GM19455 (cell line): ENCODE data around the gene PXMP4.
A peak's percentile ranks its signal among the peaks of the same experiment; 100 is the strongest.

Experiments used
- ATAC-seq: cut with Tn5 transposase; IDR thresholded peaks from one replicate; pipeline ENCODE4 v1.9.1; 2021; ENCODE audit not compliant: unreplicated experiment

Gene PXMP4

GRCh38 chr20:33732166-33732970 lies 12.3 kb upstream of the PXMP4 start:
- ATAC-seq: peak; percentile 69

GRCh38 chr20:33731693-33732165 lies 11.6 kb upstream of the PXMP4 start, which contains the start of gene ZNF341:
ZNF341 (plus strand) TSS chr20:33731996; CDS start chr20:33732022, 26 bp downstream.
- peak; percentile 72 for ATAC-seq

- no peak for ATAC-seq
Observed at GRCh38 chr20:33730946-33731692, 11.0 kb upstream of the PXMP4 start.

DNA sequence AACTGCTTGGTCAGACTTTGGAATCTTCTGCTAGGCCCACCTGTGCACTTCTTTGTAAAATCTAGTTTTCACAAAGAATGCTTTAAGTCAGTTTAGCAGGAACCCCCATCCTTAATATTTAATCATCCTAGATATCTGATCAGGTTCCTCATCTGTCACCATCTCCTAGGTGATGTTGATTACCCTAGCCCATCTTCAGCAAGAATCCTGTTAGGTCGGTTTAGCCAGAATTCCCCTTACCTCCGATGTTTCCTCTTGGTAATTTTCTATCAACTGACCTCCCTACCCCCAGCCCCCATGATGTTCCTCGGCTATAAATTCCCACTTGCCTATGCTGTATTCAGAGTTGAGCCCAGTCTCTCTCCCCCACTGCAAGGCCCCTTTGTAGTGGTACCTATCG lies 9.0 kb upstream of the PXMP4 start:
- ATAC-seq: no peak

DNA sequence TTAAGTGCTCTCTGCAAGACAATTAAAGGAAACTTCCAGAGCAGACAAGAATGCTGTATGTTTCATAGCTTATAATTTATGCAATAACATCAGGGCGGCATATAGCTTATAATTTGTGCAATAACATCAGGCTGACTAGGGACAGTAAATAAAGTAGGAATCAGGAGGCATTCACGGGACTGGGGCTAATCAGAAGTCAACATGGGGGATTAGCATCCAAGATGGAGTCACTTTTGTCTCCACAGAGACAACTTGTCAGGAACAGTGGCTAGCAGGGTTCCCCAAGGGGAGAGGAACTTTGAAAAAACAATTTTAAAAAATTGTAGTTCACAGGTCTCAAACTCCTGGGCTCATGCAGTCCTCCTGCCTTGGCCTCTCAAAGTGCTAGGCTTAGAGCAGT lies 8.4 kb upstream of the PXMP4 start:
- ATAC-seq: no peak

DNA sequence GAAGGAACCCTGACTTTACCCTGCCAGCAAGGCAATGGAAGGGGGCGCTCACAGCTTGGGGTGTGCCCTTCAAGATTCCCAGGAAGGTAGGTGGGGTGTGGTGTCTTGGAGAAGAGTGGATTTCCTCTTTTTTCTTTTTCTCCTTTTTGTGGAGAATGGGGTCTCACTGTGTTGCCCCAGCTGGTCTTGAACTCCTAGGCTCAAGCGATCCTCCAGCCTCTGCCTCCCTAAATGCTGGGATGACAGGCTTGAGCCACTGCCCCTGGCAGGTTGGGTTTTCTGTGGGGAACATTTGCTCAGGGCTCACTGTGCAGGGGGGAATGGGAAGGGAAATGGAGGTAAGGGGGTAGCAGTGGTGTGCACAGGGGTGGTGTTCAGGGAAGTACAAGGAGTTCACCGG lies 7.7 kb upstream of the PXMP4 start:
- ATAC-seq: no peak

GRCh38 chr20:33727115-33727479 lies 7.0 kb upstream of the PXMP4 start:
- no peak for ATAC-seq

- no peak for ATAC-seq
Observed at GRCh38 chr20:33725607-33726264, 5.6 kb upstream of the PXMP4 start.

DNA sequence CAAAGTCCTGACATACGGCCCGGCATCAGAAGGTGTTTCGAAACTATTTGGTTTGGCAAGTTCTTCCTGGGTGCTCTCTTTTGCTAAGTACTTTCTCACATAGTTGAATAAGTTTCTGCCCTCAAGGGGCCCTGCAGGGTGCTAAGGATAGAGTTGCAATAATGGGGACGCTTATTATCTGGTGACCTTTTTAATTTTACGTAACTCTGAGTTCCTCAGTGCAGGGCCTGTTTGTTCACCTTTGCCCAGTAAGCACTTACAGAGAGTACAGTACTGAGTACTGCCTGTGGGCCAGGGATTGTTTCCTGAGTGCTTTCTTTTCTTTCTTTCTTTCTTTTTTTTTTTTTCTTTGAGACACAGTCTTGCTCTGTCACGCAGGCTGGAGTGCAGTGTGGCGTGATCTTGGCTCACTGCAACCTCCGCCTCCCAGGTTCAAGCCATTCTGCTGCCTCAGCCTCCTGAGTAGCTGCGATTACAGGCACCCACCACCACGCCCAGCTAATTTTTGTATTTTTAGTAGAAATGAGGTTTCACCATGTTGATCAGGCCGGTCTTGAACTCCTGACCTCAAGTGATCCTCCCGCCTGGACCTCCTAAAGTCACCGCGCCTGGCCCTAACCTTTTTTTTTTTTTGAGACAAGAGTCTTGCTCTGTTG lies 4.5 kb upstream of the PXMP4 start:
- ATAC-seq: no peak

GRCh38 chr20:33721391-33722140 lies 1.5 kb upstream of the PXMP4 start:
- ATAC-seq: no peak

GRCh38 chr20:33719277-33719988 lies 677 bp downstream of the PXMP4 start:
- ATAC-seq: peak; percentile 3

DNA sequence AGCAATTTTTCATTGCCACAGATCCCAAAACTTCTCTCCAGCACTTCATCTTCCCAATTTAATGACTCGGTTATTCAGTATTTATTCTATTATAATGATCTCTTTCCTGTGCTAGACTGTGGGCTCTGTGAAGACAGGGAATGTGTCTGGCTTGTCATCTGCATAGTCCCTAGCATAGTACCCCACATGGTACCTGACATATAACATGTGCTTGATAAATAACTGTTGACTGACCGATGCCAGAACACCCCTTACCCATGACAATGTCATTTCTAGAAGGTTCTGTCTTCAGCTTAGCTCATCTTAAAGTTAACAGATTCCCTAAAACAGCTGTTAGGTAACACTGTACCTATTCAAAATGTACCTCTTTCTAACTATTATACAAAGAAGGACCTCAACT lies 3.6 kb downstream of the PXMP4 start:
- ATAC-seq: no peak

DNA sequence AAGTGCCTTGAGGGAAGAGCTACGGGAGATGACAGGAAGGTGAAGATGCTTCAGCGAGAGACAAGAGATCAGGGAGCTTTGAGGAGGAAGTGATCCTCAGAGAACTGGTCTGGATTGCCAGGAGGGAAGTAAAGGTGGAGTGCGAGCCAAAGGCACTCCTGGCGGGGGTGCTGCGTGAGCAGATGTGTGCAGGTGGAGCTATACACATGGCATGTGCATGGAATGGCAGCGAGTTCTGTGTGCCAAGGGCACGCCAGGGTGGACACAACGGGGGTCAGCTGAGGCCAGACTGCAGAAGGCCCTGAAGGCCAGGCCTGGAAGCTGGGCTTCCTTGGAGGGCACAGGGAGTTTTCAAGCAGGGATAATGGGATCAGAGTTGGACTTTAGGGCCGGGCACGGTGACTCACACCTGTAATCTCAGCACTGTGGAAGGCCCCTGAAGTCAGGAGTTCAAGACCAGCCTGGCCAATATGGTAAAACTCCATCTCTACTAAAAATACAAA lies 6.2 kb downstream of the PXMP4 start:
- ATAC-seq: no peak

GRCh38 chr20:33711446-33711738 lies 8.7 kb downstream of the PXMP4 start:
- ATAC-seq: no peak

GRCh38 chr20:33710681-33711445 lies 9.2 kb downstream of the PXMP4 start:
- ATAC-seq: no peak

DNA sequence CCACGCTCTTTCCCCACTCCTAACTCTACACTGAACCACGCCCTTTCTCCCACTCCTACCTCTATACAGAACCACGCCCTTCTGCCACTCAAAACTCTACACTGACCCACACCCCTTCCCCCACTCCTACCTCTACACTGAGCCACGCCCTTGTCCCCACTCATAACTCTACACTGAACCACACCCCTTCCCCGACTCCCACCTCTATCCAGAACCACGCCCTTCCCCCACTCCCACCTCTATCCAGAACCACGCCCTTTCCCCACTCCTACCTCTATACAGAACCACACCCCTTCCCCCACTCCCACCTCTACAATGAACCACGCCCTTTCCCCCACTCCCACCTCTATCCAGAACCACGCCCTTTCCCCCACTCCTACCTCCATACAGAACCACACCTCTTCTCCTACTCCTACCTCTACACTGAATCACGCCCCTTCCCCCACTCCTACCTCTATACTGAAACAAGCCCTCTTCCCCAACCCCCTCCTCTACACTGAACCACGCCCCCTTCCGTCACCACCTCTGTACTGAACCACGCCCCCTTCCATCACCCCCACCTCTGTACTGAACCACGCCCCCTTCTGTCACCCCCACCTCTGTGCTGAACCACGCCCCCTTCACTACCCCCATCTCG lies 10.1 kb downstream of the PXMP4 start:
- ATAC-seq: no peak

- no peak for ATAC-seq
Observed at GRCh38 chr20:33709398-33709797, 10.7 kb downstream of the PXMP4 start.

GRCh38 chr20:33707668-33708067 lies 12.4 kb downstream of the PXMP4 start:
- no peak for ATAC-seq
